Neural crest cell (in vitro differentiated cells): ENCODE measurements around the gene CCDC69. TPM values are rescaled to one million over a fixed set of nuclear protein-coding genes. Genes with fewer than 3 reads are reported as not detected.
A peak's percentile ranks its signal among the peaks of the same experiment; 100 is the strongest.
"Not testable (repeated sequence)": the region's sequence is repeated elsewhere in the genome, so short reads cannot be mapped to it uniquely, and the experiment has no call there.

Experiments used
- DNase-seq: peaks from one replicate; pipeline ENCODE4 v3.0.0; 2021; ENCODE audit warnings: low read depth, mixed read lengths, low spot score
- H3K27ac Mint-ChIP-seq: one replicate; pipeline ENCODE4 v1.8.0; 2021; ENCODE audit warnings: mild to moderate bottlenecking, mixed read lengths; ENCODE audit not compliant: unreplicated experiment
- H3K27me3 Mint-ChIP-seq: 2 replicates; pipeline ENCODE4 v1.8.0; 2021; ENCODE audit warnings: low read depth, mild to moderate bottlenecking, mixed read lengths
- H3K36me3 Mint-ChIP-seq: 2 replicates; pipeline ENCODE4 v1.8.0; 2021; ENCODE audit warnings: low read depth, mild to moderate bottlenecking, mixed read lengths
- H3K4me1 Mint-ChIP-seq: 2 replicates; pipeline ENCODE4 v1.8.0; 2021; ENCODE audit warnings: mixed read lengths
- H3K4me3 Mint-ChIP-seq: one replicate; pipeline ENCODE4 v1.8.0; 2021; ENCODE audit warnings: mild to moderate bottlenecking, mixed read lengths
- H3K9me3 Mint-ChIP-seq: 2 replicates; pipeline ENCODE4 v1.8.0; 2021; ENCODE audit warnings: mixed read lengths
- CTCF ChIP-seq: fragments of 200-600 bp; sonication (generic); conservative IDR thresholded peaks from 2 replicates; pipeline ENCODE4 v1.5.0; 2021; ENCODE audit warnings: antibody characterized with exemption, mild to moderate bottlenecking
- total RNA-seq: library from RNA; stranded (reverse); gene quantifications from 2 replicates; pipeline ENCODE4 v1.2.1, GENCODE V29; 2021

Gene CCDC69
- total RNA-seq, 1 donor from 2014 or later = 1.7 TPM

- no peak for TF ChIP-seq CTCF
- H3K36me3 Mint-ChIP-seq = no peaks in the 10 kb centered on the region
- H3K9me3 Mint-ChIP-seq = no peaks in the 10 kb centered on the region
- H3K27ac Mint-ChIP-seq = no peak overlapping the region
- H3K27me3 Mint-ChIP-seq = no peaks in the 10 kb centered on the region
- no peak overlapping the region for H3K4me3 Mint-ChIP-seq
- DNase-seq = no peak
- H3K4me1 Mint-ChIP-seq = no peaks in the 10 kb centered on the region
Measured at GRCh38 chr5:151244206-151244605, 20.3 kb upstream of the CCDC69 start.

- Mint-ChIP-seq H3K27me3 (no peaks in the 10 kb centered on the region), H3K9me3 (no peaks in the 10 kb centered on the region), H3K36me3 (no peaks in the 10 kb centered on the region), H3K4me3 (no peak overlapping the region), H3K4me1 (peaks cover 2% of the 10 kb centered on the region), H3K27ac (no peak overlapping the region)
- no peak for DNase-seq
- TF ChIP-seq CTCF = no peak
Measured at GRCh38 chr5:151243564-151243963, 19.7 kb upstream of the CCDC69 start.

GRCh38 chr5:151243127-151243526 is 19.2 kb upstream of the CCDC69 start:
- no peak for TF ChIP-seq CTCF
- Mint-ChIP-seq H3K4me3 (no peak overlapping the region), H3K27ac (no peak overlapping the region), H3K27me3 (no peaks in the 10 kb centered on the region), H3K36me3 (no peaks in the 10 kb centered on the region), H3K9me3 (no peaks in the 10 kb centered on the region), H3K4me1 (peaks cover 6% of the 10 kb centered on the region)
- no peak for DNase-seq

- H3K27me3 Mint-ChIP-seq = no peaks in the 10 kb centered on the region
- no peak for DNase-seq
- H3K36me3 Mint-ChIP-seq = no peaks in the 10 kb centered on the region
- no peak overlapping the region for H3K4me3 Mint-ChIP-seq
- no peak overlapping the region for H3K27ac Mint-ChIP-seq
- no peaks in the 10 kb centered on the region for H3K9me3 Mint-ChIP-seq
- TF ChIP-seq CTCF = no peak
- peaks cover 9% of the 10 kb centered on the region for H3K4me1 Mint-ChIP-seq
Measured at GRCh38 chr5:151240924-151241635, 17.2 kb upstream of the CCDC69 start.

GRCh38 chr5:151240268-151240835 is 16.5 kb upstream of the CCDC69 start:
- H3K4me1 Mint-ChIP-seq, DNase-seq, H3K36me3 Mint-ChIP-seq, H3K4me3 Mint-ChIP-seq, H3K27me3 Mint-ChIP-seq, H3K9me3 Mint-ChIP-seq, H3K27ac Mint-ChIP-seq: not testable (repeated sequence)

GRCh38 chr5:151239237-151239861 is 15.5 kb upstream of the CCDC69 start:
- peak; percentile 72 for TF ChIP-seq CTCF
- no peak overlapping the region for H3K27ac Mint-ChIP-seq
- H3K36me3 Mint-ChIP-seq = no peaks in the 10 kb centered on the region
- H3K27me3 Mint-ChIP-seq = no peaks in the 10 kb centered on the region
- H3K4me1 Mint-ChIP-seq = peaks cover 9% of the 10 kb centered on the region
- DNase-seq = peak; percentile 54
- no peaks in the 10 kb centered on the region for H3K9me3 Mint-ChIP-seq
- H3K4me3 Mint-ChIP-seq = no peak overlapping the region
